Activated CD4-positive, alpha-beta T cell treated with anti-CD3 and anti-CD28 coated beads for 36 hours (primary cell): ENCODE data around the gene ARHGAP33. TPM values are rescaled to one million over a fixed set of nuclear protein-coding genes. Genes with fewer than 3 reads are reported as not detected.

ENCODE experiments used
- ATAC-seq: fragments of 200-7000 bp; cut with Tn5 transposase; one replicate; pipeline ENCODE4 v1.10.0; 2021; ENCODE audit warnings: mild to moderate bottlenecking, moderate library complexity
- CTCF ChIA-PET: fragments of 350-600 bp; sonication (Branson Sonifier 250); formaldehyde crosslinking; loops from one replicate; lab custom pipeline; 2021; ENCODE audit warnings: antibody characterized with exemption; lab: Charles Lee
- POLR2A ChIA-PET: fragments of 350-600 bp; sonication (Branson Sonifier 250); formaldehyde crosslinking; loops from one replicate; lab custom pipeline; 2021; ENCODE audit warnings: antibody characterized with exemption, inconsistent platforms; lab: Charles Lee
- DNase-seq: peaks from one replicate; pipeline ENCODE4 v3.0.0-alpha.2; 2020
- H3K27ac Mint-ChIP-seq: one replicate; pipeline ENCODE4 v1.8.0; 2021; ENCODE audit warnings: mixed read lengths
- H3K27me3 Mint-ChIP-seq: one replicate; pipeline ENCODE4 v1.8.0; 2021; ENCODE audit warnings: mixed read lengths
- H3K36me3 Mint-ChIP-seq: one replicate; pipeline ENCODE4 v1.8.0; 2021; ENCODE audit warnings: low read depth, mixed read lengths
- H3K4me1 Mint-ChIP-seq: one replicate; pipeline ENCODE4 v1.8.0; 2021; ENCODE audit warnings: mixed read lengths
- H3K4me3 Mint-ChIP-seq: one replicate; pipeline ENCODE4 v1.8.0; 2021; ENCODE audit warnings: mild to moderate bottlenecking, moderate library complexity, mixed read lengths
- H3K9me3 Mint-ChIP-seq: one replicate; pipeline ENCODE4 v1.8.0; 2021; ENCODE audit warnings: low read depth, mixed read lengths
- intact Hi-C, 2 experiments: fragments of 100-400 bp; cut with DNase I in 1 of 2; cut with micrococcal nuclease in 1 of 2; formaldehyde crosslinking; loops; one replicate each; pipeline versions ENCODE4 v1.14.2 to v1.15.1; 2022 to 2024; cut with DNase I, micrococcal nuclease
- total RNA-seq, 2 experiments: library from RNA; stranded (reverse); gene quantifications; one replicate each; pipeline ENCODE4 v1.2.3, GENCODE V29; 2021

The ARHGAP33 gene, protein sequence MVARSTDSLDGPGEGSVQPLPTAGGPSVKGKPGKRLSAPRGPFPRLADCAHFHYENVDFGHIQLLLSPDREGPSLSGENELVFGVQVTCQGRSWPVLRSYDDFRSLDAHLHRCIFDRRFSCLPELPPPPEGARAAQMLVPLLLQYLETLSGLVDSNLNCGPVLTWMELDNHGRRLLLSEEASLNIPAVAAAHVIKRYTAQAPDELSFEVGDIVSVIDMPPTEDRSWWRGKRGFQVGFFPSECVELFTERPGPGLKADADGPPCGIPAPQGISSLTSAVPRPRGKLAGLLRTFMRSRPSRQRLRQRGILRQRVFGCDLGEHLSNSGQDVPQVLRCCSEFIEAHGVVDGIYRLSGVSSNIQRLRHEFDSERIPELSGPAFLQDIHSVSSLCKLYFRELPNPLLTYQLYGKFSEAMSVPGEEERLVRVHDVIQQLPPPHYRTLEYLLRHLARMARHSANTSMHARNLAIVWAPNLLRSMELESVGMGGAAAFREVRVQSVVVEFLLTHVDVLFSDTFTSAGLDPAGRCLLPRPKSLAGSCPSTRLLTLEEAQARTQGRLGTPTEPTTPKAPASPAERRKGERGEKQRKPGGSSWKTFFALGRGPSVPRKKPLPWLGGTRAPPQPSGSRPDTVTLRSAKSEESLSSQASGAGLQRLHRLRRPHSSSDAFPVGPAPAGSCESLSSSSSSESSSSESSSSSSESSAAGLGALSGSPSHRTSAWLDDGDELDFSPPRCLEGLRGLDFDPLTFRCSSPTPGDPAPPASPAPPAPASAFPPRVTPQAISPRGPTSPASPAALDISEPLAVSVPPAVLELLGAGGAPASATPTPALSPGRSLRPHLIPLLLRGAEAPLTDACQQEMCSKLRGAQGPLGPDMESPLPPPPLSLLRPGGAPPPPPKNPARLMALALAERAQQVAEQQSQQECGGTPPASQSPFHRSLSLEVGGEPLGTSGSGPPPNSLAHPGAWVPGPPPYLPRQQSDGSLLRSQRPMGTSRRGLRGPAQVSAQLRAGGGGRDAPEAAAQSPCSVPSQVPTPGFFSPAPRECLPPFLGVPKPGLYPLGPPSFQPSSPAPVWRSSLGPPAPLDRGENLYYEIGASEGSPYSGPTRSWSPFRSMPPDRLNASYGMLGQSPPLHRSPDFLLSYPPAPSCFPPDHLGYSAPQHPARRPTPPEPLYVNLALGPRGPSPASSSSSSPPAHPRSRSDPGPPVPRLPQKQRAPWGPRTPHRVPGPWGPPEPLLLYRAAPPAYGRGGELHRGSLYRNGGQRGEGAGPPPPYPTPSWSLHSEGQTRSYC
- total RNA-seq = 10 to 100 TPM; 27.8 to 35.2 TPM

DNA sequence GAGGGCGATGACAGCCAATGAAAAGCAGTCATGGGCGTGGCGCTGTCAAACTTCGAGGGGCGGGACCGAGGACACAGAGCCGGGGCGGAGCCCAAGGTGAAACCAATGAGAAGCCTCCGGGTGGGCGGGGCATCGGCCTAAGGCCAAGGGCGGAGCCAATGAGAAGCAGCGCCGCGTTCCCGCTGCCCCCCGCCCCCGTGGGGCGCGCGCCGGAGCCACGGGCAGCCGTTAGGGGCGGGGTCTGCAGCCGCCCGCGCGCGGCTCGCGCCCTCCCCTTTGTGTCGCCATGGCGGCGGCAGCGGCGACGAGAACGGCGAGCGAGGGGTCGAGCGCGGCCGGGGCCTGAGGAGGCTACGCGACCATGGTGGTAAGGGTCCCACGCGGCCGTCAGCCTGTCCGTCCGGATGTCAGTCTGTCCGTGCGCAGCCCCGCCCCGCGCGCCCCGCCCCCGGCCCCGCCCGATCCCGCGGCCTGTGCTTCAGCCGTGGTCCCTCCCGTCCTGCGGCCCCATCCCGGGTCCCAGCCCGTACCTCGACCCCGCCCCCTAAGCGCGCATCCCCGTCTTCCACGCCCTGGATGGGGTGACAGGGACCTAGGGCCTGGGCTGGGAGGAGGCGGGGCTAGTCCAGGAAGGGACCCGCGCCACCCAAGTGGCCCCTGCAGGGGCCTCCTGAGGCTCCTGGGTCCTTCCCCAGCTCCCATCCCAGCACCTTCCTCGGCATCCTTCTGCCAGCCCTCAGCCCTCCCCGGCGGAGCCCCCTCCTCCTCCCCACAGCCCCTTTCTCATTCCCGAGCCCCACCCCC, at the start of gene ARHGAP33:
Gene ARHGAP33 (plus strand): TSS at position 267 of the 804 bp plus-strand sequence. CDS start 95 bp downstream, at position 362.
- ATAC-seq (peak; percentile 98), DNase-seq (peak; percentile 100)
- intact Hi-C loops = loop anchor here (1.0 to 2.0 kb wide), 17 partner anchors 17 to 365 kb away; partner anchors contain the start of genes LIN37 (in 2 of the 2), PROSER3 (in 2 of the 2), PSENEN (in 2 of the 2) and U2AF1L4 (in 2 of the 2)
- ChIA-PET CTCF (no interaction called here), POLR2A (no interaction called here)
- Mint-ChIP-seq H3K36me3 (peaks cover 2% of the 10 kb centered on the region), H3K27me3 (no peaks in the 10 kb centered on the region), H3K9me3 (no peaks in the 10 kb centered on the region), H3K27ac (no peak within 1 kb of the TSS), H3K4me1 (peaks cover 12% of the 10 kb centered on the region), H3K4me3 (peak within 1 kb of the TSS; percentile 75)

DNA sequence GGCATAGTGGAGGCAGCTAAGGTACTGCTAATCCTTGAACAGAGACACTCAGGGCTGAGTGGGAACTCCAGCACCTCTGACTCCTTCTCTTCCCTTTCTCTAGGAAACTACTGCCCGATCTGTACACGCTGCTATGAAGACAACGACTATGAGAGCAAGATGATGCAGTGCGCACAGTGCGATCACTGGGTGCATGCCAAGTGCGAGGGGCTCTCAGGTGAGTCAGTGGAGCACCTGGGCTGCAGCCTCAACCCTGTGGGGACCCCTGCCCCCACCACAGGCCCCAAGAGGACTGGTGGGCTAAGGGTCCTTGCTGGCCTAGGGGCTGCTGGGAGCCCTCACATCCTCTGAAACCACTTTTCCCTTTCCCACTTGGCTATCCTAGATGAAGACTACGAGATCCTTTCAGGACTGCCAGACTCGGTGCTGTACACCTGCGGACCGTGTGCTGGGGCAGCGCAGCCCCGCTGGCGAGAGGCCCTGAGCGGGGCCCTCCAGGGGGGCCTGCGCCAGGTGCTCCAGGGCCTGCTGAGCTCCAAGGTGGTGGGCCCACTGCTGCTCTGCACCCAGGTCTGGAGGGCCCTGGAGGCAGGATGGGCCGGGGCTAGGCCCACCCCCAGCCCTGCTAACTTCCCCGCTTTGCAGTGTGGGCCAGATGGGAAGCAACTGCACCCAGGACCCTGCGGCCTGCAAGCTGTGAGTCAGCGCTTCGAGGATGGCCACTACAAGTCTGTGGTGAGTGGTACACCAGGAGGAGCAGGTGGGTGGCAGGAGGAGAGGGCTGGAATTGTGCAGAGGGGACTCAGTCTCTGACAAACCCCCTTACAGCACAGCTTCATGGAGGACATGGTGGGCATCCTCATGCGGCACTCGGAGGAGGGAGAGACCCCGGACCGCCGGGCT, 48.1 kb upstream of the ARHGAP33 start:
- H3K4me1 Mint-ChIP-seq = no peaks in the 10 kb centered on the region
- H3K4me3 Mint-ChIP-seq = no peak overlapping the region
- no peak for ATAC-seq
- intact Hi-C loops = no loop called here
- H3K27me3 Mint-ChIP-seq = no peaks in the 10 kb centered on the region
- DNase-seq = no peak
- peaks cover 65% of the 10 kb centered on the region for H3K36me3 Mint-ChIP-seq
- no peaks in the 10 kb centered on the region for H3K9me3 Mint-ChIP-seq
- ChIA-PET POLR2A (interaction anchor here (0.6 to 1.1 kb wide), 2 partner anchors 9 to 13 kb away, joined by 3 to 5 read pairs; no protein-coding TSS in a partner anchor), CTCF (interaction anchor here (0.6 kb wide), 1 partner anchor 13 kb away, joined by 3 read pairs; no protein-coding TSS in a partner anchor)
- H3K27ac Mint-ChIP-seq = no peak overlapping the region

DNA sequence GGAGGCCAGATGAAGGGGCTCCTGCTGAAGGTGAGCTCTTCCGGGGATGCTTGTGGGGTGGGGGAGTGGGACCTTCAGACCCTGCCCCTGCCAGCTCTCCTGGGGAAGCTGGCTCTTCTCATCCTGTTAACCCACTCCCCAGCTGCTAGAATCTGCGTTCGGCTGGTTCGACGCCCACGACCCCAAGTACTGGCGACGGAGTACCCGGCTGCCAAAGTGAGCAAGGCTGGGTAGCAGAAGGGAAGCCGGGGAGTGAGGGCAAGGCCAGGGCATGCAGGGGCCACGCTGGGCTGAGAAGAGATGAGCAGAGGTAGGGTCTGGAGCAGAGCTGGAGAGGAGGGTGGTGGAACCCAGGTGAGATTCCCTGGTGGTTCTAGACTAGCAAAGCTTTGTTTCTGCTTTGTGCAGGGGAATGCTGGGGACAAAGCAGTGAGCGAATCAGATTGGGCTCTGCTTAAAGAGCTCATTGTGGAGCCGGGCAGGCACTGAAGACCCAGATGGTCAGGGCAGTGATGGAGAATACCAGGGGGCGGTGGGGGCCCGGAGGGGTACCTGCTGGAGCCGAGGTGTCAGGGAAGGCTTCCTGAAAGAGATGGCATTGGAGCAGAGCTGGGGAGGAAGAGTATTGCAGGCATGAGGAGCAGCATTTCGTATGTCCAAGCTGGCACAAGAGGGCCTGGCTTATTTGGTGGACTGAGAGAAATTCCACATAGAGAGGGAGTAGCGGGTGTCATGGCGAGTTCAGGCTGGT, 47.2 kb upstream of the ARHGAP33 start:
- Mint-ChIP-seq H3K4me3 (no peak overlapping the region), H3K4me1 (no peaks in the 10 kb centered on the region), H3K27me3 (no peaks in the 10 kb centered on the region), H3K9me3 (no peaks in the 10 kb centered on the region), H3K27ac (no peak overlapping the region), H3K36me3 (peaks cover 61% of the 10 kb centered on the region)
- intact Hi-C loops = no loop called here
- DNase-seq = no peak
- ATAC-seq = no peak
- ChIA-PET POLR2A (interaction anchor here (1.1 kb wide), 1 partner anchor 10 kb away, joined by 3 read pairs; no protein-coding TSS in a partner anchor), CTCF (interaction anchor here (0.6 kb wide), 1 partner anchor 12 kb away, joined by 3 read pairs; no protein-coding TSS in a partner anchor)

DNA sequence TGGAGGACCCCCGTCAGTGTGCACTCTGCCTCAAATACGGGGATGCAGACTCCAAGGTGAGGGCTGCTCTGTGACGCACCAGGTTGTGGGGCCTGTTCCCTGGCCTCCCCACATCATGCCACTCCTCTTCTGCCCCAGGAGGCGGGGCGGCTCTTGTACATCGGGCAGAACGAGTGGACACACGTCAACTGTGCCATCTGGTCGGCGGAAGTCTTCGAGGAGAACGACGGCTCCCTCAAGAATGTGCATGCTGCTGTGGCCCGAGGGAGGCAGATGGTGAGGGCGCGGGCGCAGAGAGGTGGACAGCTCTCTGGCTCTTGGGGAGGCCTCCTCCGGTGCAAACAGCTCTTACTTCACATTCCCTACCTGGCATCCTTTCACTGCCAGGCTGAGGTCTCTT, 46.3 kb upstream of the ARHGAP33 start:
- CTCF ChIA-PET = no interaction called here
- peaks cover 59% of the 10 kb centered on the region for H3K36me3 Mint-ChIP-seq

DNA sequence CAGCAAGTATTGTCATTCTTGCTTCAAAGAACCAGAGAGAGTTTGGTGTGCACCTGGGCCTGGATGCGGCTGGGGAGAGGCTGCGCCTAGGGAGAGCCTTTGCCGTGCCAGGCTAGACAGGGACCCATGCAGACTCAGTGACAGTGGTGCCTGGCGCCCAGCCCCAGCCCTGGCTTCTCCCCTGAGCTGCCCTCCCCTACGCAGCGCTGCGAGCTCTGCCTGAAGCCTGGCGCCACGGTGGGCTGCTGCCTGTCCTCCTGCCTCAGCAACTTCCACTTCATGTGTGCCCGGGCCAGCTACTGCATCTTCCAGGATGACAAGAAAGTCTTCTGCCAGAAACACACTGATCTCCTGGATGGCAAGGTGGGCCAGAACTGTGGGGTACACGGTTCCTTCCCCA, 45.6 kb upstream of the ARHGAP33 start:
- peaks cover 56% of the 10 kb centered on the region for H3K36me3 Mint-ChIP-seq
- CTCF ChIA-PET = no interaction called here
- POLR2A ChIA-PET = interaction anchor here (0.7 kb wide), 2 partner anchors 10 to 11 kb away, joined by 3 to 4 read pairs; no protein-coding TSS in a partner anchor

More for the DNA sequence above, 46.3 kb upstream of the ARHGAP33 start:
- intact Hi-C loops = no loop called here
- Mint-ChIP-seq H3K4me3 (no peak overlapping the region), H3K4me1 (no peaks in the 10 kb centered on the region), H3K27me3 (no peaks in the 10 kb centered on the region), H3K27ac (no peak overlapping the region), H3K9me3 (no peaks in the 10 kb centered on the region)
- POLR2A ChIA-PET = no interaction called here
- DNase-seq (no peak), ATAC-seq (no peak)

DNA sequence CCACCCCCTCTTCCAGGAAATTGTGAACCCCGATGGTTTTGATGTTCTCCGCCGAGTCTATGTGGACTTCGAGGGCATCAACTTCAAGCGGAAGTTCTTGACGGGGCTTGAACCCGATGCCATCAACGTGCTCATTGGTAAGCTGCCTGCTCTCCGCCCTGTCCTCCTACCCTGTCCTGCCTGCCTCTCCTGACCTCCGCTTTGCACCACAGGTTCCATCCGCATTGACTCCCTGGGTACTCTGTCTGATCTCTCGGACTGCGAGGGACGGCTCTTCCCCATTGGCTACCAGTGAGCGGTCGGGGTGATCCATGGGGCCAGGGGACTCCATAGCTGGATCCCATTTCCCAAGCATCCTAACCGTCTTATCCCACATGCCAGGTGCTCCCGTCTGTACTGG, 45.0 kb upstream of the ARHGAP33 start:
- H3K4me1 Mint-ChIP-seq = no peaks in the 10 kb centered on the region
- no peak overlapping the region for H3K27ac Mint-ChIP-seq
- peaks cover 50% of the 10 kb centered on the region for H3K36me3 Mint-ChIP-seq
- CTCF ChIA-PET = no interaction called here
- intact Hi-C loops = no loop called here
- H3K9me3 Mint-ChIP-seq = no peaks in the 10 kb centered on the region
- ATAC-seq (no peak), DNase-seq (no peak)
- no peak overlapping the region for H3K4me3 Mint-ChIP-seq
- POLR2A ChIA-PET = interaction anchor here (1.0 kb wide), 1 partner anchor 10 kb away, joined by 3 read pairs; no protein-coding TSS in a partner anchor
- no peaks in the 10 kb centered on the region for H3K27me3 Mint-ChIP-seq

More for the DNA sequence above, 45.6 kb upstream of the ARHGAP33 start:
- no peak overlapping the region for H3K27ac Mint-ChIP-seq
- ATAC-seq = no peak
- H3K4me1 Mint-ChIP-seq = no peaks in the 10 kb centered on the region
- no peaks in the 10 kb centered on the region for H3K27me3 Mint-ChIP-seq
- no peaks in the 10 kb centered on the region for H3K9me3 Mint-ChIP-seq
- intact Hi-C loops = no loop called here
- no peak for DNase-seq
- no peak overlapping the region for H3K4me3 Mint-ChIP-seq

DNA sequence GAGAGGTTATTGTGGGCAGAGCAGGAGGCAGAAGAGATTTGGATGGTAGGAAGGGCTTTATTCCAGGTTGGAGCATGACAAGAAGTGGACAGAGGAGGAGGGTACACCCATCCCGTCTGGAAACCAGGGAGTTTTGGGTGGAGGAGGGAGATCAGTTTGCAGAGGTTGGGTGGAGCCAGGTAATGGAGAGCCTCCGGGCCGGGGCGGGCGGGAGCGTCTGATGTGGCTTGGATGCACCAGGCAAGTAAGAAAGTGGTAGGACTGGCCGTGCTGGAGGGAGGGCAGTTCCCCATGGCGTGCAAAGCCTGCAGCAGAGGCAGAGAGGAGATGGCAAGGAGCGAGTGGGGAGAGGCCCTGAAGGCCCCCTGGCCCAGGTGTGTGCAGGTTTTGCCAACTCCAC, 44.0 kb upstream of the ARHGAP33 start:
- Mint-ChIP-seq H3K4me3 (no peak overlapping the region), H3K9me3 (no peaks in the 10 kb centered on the region), H3K4me1 (no peaks in the 10 kb centered on the region), H3K36me3 (peaks cover 49% of the 10 kb centered on the region), H3K27me3 (no peaks in the 10 kb centered on the region), H3K27ac (no peak overlapping the region)
- no peak for DNase-seq
- CTCF ChIA-PET = no interaction called here
- POLR2A ChIA-PET = no interaction called here
- intact Hi-C loops = no loop called here
- no peak for ATAC-seq

DNA sequence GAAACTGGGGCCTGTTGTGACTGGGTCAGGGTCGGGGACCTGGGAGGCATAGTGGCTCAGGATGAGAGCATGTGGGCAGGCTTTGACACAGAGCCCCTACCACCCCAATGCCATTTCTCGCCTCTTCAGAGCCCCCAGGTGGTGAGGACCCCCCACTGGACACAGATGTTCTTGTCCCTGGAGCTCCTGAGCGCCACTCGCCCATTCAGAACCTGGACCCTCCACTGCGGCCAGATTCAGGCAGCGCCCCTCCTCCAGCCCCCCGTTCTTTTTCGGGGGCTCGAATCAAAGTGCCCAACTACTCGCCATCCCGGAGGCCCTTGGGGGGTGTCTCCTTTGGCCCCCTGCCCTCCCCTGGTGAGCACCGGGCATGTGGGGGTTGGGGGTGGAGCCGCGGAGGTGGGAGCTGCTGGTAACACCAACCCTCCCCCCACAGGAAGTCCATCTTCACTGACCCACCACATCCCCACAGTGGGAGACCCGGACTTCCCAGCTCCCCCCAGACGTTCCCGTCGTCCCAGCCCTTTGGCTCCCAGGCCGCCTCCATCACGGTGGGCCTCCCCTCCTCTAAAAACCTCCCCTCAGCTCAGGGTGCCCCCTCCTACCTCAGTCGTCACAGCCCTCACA, 43.5 kb upstream of the ARHGAP33 start:
- intact Hi-C loops = no loop called here
- Mint-ChIP-seq H3K4me1 (no peaks in the 10 kb centered on the region), H3K27me3 (no peaks in the 10 kb centered on the region), H3K4me3 (no peak overlapping the region), H3K27ac (no peak overlapping the region), H3K36me3 (peaks cover 50% of the 10 kb centered on the region), H3K9me3 (no peaks in the 10 kb centered on the region)
- DNase-seq (no peak), ATAC-seq (no peak)
- ChIA-PET POLR2A (interaction anchor here (0.7 kb wide), 1 partner anchor 13 kb away, joined by 4 read pairs; no protein-coding TSS in a partner anchor), CTCF (interaction anchor here (0.6 kb wide), 1 partner anchor 35 kb away, joined by 3 read pairs; no protein-coding TSS in a partner anchor)
